H9 (cell line): ENCODE measurements around the gene RAPSN. TPM values are rescaled to one million over a fixed set of nuclear protein-coding genes. Genes with fewer than 3 reads are reported as not detected.

Experiments
- DNase-seq: peaks from one replicate; pipeline ENCODE4 v3.0.0-alpha.2; 2017
- H2AFZ ChIP-seq: one replicate; pipeline ENCODE4 v1.6.1; 2013; ENCODE audit warnings: mild to moderate bottlenecking, low read length, control low read depth, moderate library complexity
- H2AK5ac ChIP-seq: 2 replicates; pipeline ENCODE4 v1.6.1; 2013; ENCODE audit warnings: low read length, control low read depth, mixed read lengths; ENCODE audit not compliant: insufficient read length
- H2BK120ac ChIP-seq: one replicate; pipeline ENCODE4 v1.6.1; 2013; ENCODE audit warnings: low read depth, mild to moderate bottlenecking, low read length, control low read depth, inconsistent platforms; ENCODE audit not compliant: poor library complexity, severe bottlenecking
- H2BK12ac ChIP-seq: 2 replicates; pipeline ENCODE4 v1.6.1; 2013; ENCODE audit warnings: low read length, control low read depth, mixed read lengths, low read depth; ENCODE audit not compliant: insufficient read length
- H2BK15ac ChIP-seq: 2 replicates; pipeline ENCODE4 v1.6.1; 2013; ENCODE audit warnings: low read depth, low read length, control low read depth
- H2BK20ac ChIP-seq: one replicate; pipeline ENCODE4 v1.6.1; 2013; ENCODE audit warnings: low read depth, mild to moderate bottlenecking, low read length, control low read depth, inconsistent platforms; ENCODE audit not compliant: poor library complexity, severe bottlenecking
- H2BK5ac ChIP-seq: 2 replicates; pipeline ENCODE4 v1.6.1; 2013; ENCODE audit warnings: low read length, control low read depth, mixed read lengths; ENCODE audit not compliant: insufficient read length
- H3K14ac ChIP-seq: 2 replicates; pipeline ENCODE4 v1.6.1; 2013; ENCODE audit warnings: low read length, control low read depth; ENCODE audit not compliant: insufficient read depth
- H3K18ac ChIP-seq: 2 replicates; pipeline ENCODE4 v1.6.1; 2013; ENCODE audit warnings: low read depth, mild to moderate bottlenecking, mixed read lengths, low read length, control low read depth; ENCODE audit not compliant: insufficient read length
- H3K23ac ChIP-seq: 2 replicates; pipeline ENCODE4 v1.6.1; 2013; ENCODE audit warnings: low read length, control low read depth, mixed read lengths, low read depth; ENCODE audit not compliant: insufficient read length
- H3K23me2 ChIP-seq: 2 replicates; pipeline ENCODE4 v1.6.1; 2013; ENCODE audit warnings: low read depth, mild to moderate bottlenecking, mixed read lengths, low read length, control low read depth; ENCODE audit not compliant: insufficient read length, poor library complexity, severe bottlenecking
- H3K27ac ChIP-seq: 2 replicates; pipeline ENCODE4 v1.5.1; 2013; ENCODE audit warnings: low read length, control low read depth, mixed read lengths, low read depth; ENCODE audit not compliant: insufficient read length
- H3K27me3 ChIP-seq: 2 replicates; pipeline ENCODE4 v1.6.1; 2013; ENCODE audit warnings: low read length, control low read depth, inconsistent platforms; ENCODE audit not compliant: insufficient read depth
- H3K4ac ChIP-seq: 2 replicates; pipeline ENCODE4 v1.6.1; 2013; ENCODE audit warnings: low read depth, mild to moderate bottlenecking, control low read depth, inconsistent platforms, low read length, moderate library complexity
- H3K4me1 ChIP-seq: 2 replicates; pipeline ENCODE4 v1.6.1; 2013; ENCODE audit warnings: low read length, control low read depth, inconsistent platforms; ENCODE audit not compliant: insufficient read depth
- H3K4me2 ChIP-seq: 2 replicates; pipeline ENCODE4 v1.6.1; 2013; ENCODE audit warnings: low read length, control low read depth, mixed read lengths; ENCODE audit not compliant: insufficient read length, insufficient read depth
- H3K56ac ChIP-seq: 2 replicates; pipeline ENCODE4 v1.6.1; 2013; ENCODE audit warnings: low read depth, mild to moderate bottlenecking, mixed read lengths, low read length, control low read depth; ENCODE audit not compliant: insufficient read length
- H3K79me1 ChIP-seq: 2 replicates; pipeline ENCODE4 v1.6.1; 2013; ENCODE audit warnings: low read depth, mild to moderate bottlenecking, moderate library complexity, low read length, control low read depth, inconsistent platforms; ENCODE audit not compliant: insufficient read depth, poor library complexity, severe bottlenecking
- H3K79me2 ChIP-seq: 2 replicates; pipeline ENCODE4 v1.6.1; 2013; ENCODE audit warnings: low read length, control low read depth, inconsistent platforms; ENCODE audit not compliant: insufficient read depth
- H3K9ac ChIP-seq: 2 replicates; pipeline ENCODE4 v1.6.1; 2013; ENCODE audit warnings: low read length, control low read depth, mixed read lengths; ENCODE audit not compliant: insufficient read length; ENCODE audit errors: extremely low read depth
- H3K9me3 ChIP-seq: one replicate; pipeline ENCODE4 v1.6.1; 2013; ENCODE audit warnings: low read depth, low read length, inconsistent platforms; ENCODE audit not compliant: control insufficient read depth
- H3T11ph ChIP-seq: one replicate; pipeline ENCODE4 v1.6.1; 2013; ENCODE audit warnings: mild to moderate bottlenecking, low read length, control low read depth, inconsistent platforms
- H4K20me1 ChIP-seq: one replicate; pipeline ENCODE4 v1.6.1; 2013; ENCODE audit not compliant: control insufficient read depth, insufficient read length, insufficient read depth
- H4K5ac ChIP-seq: 2 replicates; pipeline ENCODE4 v1.6.1; 2013; ENCODE audit warnings: low read depth, mild to moderate bottlenecking, mixed read lengths, low read length, control low read depth; ENCODE audit not compliant: insufficient read length
- H4K8ac ChIP-seq: replicated peaks from 2 replicates; pipeline ENCODE4 v1.6.1; 2013; ENCODE audit warnings: low read length, control low read depth, mixed read lengths, low read depth; ENCODE audit not compliant: insufficient read length
- H4K91ac ChIP-seq: 2 replicates; pipeline ENCODE4 v1.6.1; 2013; ENCODE audit warnings: low read depth, mild to moderate bottlenecking, moderate library complexity, mixed read lengths, low read length, control low read depth; ENCODE audit not compliant: insufficient read length
- H3K27ac Mint-ChIP-seq, 3 experiments: 2 replicates in 2 of 3; 3 replicates in 1 of 3; pipeline ENCODE4 v1.8.0; 2020 to 2021; ENCODE audit warnings: mixed read lengths in 3 of 3, mild to moderate bottlenecking in 1 of 3, moderate library complexity in 1 of 3
- H3K27me3 Mint-ChIP-seq: 2 replicates; pipeline ENCODE4 v1.8.0; 2021; ENCODE audit warnings: low read depth, mild to moderate bottlenecking, moderate library complexity, mixed read lengths
- H3K36me3 Mint-ChIP-seq, 3 experiments: 2 replicates in 2 of 3; 3 replicates in 1 of 3; pipeline ENCODE4 v1.8.0; 2020 to 2021; ENCODE audit warnings: low read depth in 3 of 3, mixed read lengths in 3 of 3; ENCODE audit not compliant: insufficient read depth in 1 of 3
- H3K4me1 Mint-ChIP-seq, 2 experiments: 2 replicates each; pipeline ENCODE4 v1.8.0; 2020; ENCODE audit warnings: mixed read lengths in 2 of 2
- H3K4me3 Mint-ChIP-seq, 2 experiments: 2 replicates in 1 of 2; 3 replicates in 1 of 2; pipeline ENCODE4 v1.8.0; 2020 to 2021; ENCODE audit warnings: mild to moderate bottlenecking in 2 of 2, mixed read lengths in 2 of 2, moderate library complexity in 1 of 2
- H3K9me3 Mint-ChIP-seq, 2 experiments: 2 replicates in 1 of 2; 3 replicates in 1 of 2; pipeline ENCODE4 v1.8.0; 2020; ENCODE audit warnings: mild to moderate bottlenecking in 2 of 2, mixed read lengths in 2 of 2, moderate library complexity in 1 of 2
- total RNA-seq: library from RNA; stranded (reverse); gene quantifications from 2 replicates; pipeline ENCODE4 v1.2.1, GENCODE V29; 2021
- TF ChIP-seq, protein P1 (sequence below): fragments of 200-600 bp; sonication (generic); conservative IDR thresholded peaks from 3 replicates; pipeline ENCODE4 v1.8.0; 2021; ENCODE audit warnings: antibody characterized with exemption, mild to moderate bottlenecking

The RAPSN gene
- total RNA-seq, 1 experiment from 2014 or later = 0.48 TPM

DNA sequence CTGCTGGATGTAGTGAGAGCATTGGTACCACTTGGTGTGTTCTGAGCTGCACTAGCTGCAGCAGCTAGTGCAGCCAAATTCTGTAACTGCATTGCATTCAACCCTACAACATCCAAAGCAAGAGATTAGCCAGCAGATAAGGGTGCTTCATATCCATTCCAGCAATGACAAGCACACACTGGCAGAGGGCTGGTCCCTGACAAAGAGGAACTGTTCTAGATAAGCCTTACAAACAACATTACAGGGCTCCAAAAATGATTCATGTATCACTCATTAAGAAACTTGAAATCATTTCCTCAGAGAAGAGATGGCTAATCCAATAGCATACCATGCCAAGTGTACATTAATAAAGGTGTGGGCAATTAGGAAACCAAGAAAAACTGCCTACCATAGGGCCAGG, 28.4 kb upstream of the RAPSN start:
- H3K14ac ChIP-seq = no peak overlapping the region
- no peak overlapping the region for H3T11ph ChIP-seq

More for the DNA sequence above, 28.4 kb upstream of the RAPSN start:
- H3K9me3 Mint-ChIP-seq = no peaks in the 10 kb centered on the region
- Histone ChIP-seq H3K79me2 (0 out of 2 replicates have a peak, but pooled peaks cover 5% of the 10 kb centered on the region), H3K27ac (no peak overlapping the region), H3K23ac (no peak overlapping the region), H2BK15ac (no peak overlapping the region), H4K20me1 (no peaks in the 10 kb centered on the region), H3K56ac (no peak overlapping the region), H2BK12ac (no peak overlapping the region), H3K27me3 (no peaks in the 10 kb centered on the region), H3K23me2 (no peaks in the 10 kb centered on the region), H3K9me3 (no peaks in the 10 kb centered on the region), H2AK5ac (no peak overlapping the region), H4K91ac (no peak overlapping the region), H3K79me1 (peaks cover 3% of the 10 kb centered on the region), H3K4me1 (no peaks in the 10 kb centered on the region), H4K8ac (no peak overlapping the region), H4K5ac (no peak overlapping the region), H3K18ac (no peak overlapping the region), H2BK5ac (no peak overlapping the region), H3K4ac (no peak overlapping the region), H3K9ac (no peak overlapping the region), H2AFZ (no peak overlapping the region), H3K4me2 (no peak overlapping the region), H2BK20ac (no peak overlapping the region), H2BK120ac (no peak overlapping the region)
- H3K4me3 Mint-ChIP-seq = no peak overlapping the region
- DNase-seq = no peak
- TF ChIP-seq, protein P1, sequence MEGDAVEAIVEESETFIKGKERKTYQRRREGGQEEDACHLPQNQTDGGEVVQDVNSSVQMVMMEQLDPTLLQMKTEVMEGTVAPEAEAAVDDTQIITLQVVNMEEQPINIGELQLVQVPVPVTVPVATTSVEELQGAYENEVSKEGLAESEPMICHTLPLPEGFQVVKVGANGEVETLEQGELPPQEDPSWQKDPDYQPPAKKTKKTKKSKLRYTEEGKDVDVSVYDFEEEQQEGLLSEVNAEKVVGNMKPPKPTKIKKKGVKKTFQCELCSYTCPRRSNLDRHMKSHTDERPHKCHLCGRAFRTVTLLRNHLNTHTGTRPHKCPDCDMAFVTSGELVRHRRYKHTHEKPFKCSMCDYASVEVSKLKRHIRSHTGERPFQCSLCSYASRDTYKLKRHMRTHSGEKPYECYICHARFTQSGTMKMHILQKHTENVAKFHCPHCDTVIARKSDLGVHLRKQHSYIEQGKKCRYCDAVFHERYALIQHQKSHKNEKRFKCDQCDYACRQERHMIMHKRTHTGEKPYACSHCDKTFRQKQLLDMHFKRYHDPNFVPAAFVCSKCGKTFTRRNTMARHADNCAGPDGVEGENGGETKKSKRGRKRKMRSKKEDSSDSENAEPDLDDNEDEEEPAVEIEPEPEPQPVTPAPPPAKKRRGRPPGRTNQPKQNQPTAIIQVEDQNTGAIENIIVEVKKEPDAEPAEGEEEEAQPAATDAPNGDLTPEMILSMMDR = no peak
- peaks cover 54 to 97% (median 81%) of the 10 kb centered on the region in 3 experiments for H3K36me3 Mint-ChIP-seq
- no peaks in the 10 kb centered on the region for H3K27me3 Mint-ChIP-seq
- no peaks in the 10 kb centered on the region for H3K4me1 Mint-ChIP-seq
- H3K27ac Mint-ChIP-seq = no peak overlapping the region
